HCT116 (cell line): ENCODE data around the gene PDSS1. TPM values are rescaled to one million over a fixed set of nuclear protein-coding genes. Genes with fewer than 3 reads are reported as not detected.

Experiments
- ELF1 ChIP-seq: IDR thresholded peaks from 2 replicates; pipeline ENCODE4 v1.6.1; 2012; ENCODE audit warnings: low read depth, borderline replicate concordance
- POLR2A ChIP-seq: IDR thresholded peaks from 2 replicates; pipeline ENCODE4 v1.7.0; 2011; ENCODE audit warnings: borderline replicate concordance; ENCODE audit not compliant: insufficient read depth, insufficient read length; ENCODE audit errors: extremely low read depth
- SRF ChIP-seq: IDR thresholded peaks from 2 replicates; pipeline ENCODE4 v1.6.1; 2012; ENCODE audit warnings: low read depth
- ZFX ChIP-seq: fragments of 450-650 bp; IDR thresholded peaks from 2 replicates; pipeline ENCODE4 v1.6.1; 2017
- total RNA-seq: library from RNA; stranded (reverse); gene quantifications from one replicate; pipeline ENCODE4 v1.2.1, GENCODE V29; 2021; ENCODE audit not compliant: unreplicated experiment
- TF ChIP-seq, protein P1 (sequence below): IDR thresholded peaks from 2 replicates; pipeline ENCODE4 v1.6.1; 2011; ENCODE audit warnings: mild to moderate bottlenecking, low read length, moderate library complexity; ENCODE audit not compliant: insufficient replicate concordance; ENCODE audit errors: extremely low read depth
- TF ChIP-seq, protein P2 (sequence below): IDR thresholded peaks from 2 replicates; pipeline ENCODE4 v1.6.1; 2012; ENCODE audit warnings: low read depth

Gene PDSS1
- total RNA-seq, 1 experiment from 2014 or later: 23.5 TPM

DNA sequence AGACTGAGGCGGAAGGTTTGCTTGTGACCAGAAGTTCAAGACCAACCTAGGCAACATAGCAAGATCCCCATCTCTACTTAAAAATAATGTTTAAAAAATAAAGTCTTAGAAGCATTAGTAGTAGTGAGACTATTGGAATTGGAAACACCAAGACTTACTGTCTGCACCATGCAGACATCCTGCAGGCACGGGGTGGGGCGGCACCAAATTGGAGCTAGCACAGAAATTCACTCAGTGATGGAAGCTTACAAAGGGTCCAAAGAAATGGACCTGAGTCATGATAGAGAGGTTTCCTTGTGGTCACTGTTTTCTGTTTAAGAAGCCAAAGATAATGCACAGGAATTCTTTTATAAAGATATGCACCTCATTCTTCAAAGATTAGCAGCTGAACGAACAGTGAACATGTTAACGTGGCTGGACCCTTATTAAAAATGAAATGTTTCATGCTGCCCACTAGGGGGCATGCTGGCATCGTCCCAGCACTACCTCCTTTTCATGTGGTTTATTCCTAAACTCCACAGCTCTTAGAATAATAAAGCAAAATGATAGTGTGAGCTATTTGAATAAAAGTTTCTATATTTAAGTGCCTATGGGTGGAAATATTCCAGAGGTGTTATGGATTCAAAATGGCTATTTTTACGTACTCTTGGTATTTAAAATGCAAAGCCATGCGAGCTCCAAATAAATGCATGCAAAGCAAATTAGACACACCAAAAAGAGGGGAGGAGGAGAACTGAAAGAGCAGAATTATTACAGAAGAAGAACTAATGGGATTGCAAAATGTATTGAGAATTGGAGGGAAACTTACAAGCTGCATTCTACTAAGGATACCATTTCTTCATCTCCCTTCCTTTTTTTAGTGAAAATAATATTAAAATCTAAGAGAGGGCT is 28.6 kb downstream of the PDSS1 start (continued):
- no peak for TF ChIP-seq SRF
- TF ChIP-seq ELF1: no peak
- no peak for TF ChIP-seq POLR2A
- TF ChIP-seq, protein P1, sequence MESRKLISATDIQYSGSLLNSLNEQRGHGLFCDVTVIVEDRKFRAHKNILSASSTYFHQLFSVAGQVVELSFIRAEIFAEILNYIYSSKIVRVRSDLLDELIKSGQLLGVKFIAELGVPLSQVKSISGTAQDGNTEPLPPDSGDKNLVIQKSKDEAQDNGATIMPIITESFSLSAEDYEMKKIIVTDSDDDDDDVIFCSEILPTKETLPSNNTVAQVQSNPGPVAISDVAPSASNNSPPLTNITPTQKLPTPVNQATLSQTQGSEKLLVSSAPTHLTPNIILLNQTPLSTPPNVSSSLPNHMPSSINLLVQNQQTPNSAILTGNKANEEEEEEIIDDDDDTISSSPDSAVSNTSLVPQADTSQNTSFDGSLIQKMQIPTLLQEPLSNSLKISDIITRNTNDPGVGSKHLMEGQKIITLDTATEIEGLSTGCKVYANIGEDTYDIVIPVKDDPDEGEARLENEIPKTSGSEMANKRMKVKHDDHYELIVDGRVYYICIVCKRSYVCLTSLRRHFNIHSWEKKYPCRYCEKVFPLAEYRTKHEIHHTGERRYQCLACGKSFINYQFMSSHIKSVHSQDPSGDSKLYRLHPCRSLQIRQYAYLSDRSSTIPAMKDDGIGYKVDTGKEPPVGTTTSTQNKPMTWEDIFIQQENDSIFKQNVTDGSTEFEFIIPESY: no peak
- TF ChIP-seq, protein P2, sequence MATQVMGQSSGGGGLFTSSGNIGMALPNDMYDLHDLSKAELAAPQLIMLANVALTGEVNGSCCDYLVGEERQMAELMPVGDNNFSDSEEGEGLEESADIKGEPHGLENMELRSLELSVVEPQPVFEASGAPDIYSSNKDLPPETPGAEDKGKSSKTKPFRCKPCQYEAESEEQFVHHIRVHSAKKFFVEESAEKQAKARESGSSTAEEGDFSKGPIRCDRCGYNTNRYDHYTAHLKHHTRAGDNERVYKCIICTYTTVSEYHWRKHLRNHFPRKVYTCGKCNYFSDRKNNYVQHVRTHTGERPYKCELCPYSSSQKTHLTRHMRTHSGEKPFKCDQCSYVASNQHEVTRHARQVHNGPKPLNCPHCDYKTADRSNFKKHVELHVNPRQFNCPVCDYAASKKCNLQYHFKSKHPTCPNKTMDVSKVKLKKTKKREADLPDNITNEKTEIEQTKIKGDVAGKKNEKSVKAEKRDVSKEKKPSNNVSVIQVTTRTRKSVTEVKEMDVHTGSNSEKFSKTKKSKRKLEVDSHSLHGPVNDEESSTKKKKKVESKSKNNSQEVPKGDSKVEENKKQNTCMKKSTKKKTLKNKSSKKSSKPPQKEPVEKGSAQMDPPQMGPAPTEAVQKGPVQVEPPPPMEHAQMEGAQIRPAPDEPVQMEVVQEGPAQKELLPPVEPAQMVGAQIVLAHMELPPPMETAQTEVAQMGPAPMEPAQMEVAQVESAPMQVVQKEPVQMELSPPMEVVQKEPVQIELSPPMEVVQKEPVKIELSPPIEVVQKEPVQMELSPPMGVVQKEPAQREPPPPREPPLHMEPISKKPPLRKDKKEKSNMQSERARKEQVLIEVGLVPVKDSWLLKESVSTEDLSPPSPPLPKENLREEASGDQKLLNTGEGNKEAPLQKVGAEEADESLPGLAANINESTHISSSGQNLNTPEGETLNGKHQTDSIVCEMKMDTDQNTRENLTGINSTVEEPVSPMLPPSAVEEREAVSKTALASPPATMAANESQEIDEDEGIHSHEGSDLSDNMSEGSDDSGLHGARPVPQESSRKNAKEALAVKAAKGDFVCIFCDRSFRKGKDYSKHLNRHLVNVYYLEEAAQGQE: no peak
- no peak for TF ChIP-seq ZFX
- TF ChIP-seq, all 23 proteins: peak for 3
